HEK293 (cell line): ENCODE results near the gene MCRIP2.

Experiments used
- ATF2 ChIP-seq: fragments of 450-650 bp; formaldehyde crosslinking; IDR thresholded peaks from 2 replicates; pipeline ENCODE4 v1.5.1; 2016; ENCODE audit warnings: missing biosample characterization, missing genetic modification characterization, low read depth
- CTCF ChIP-seq: fragments of 450-650 bp; formaldehyde crosslinking; IDR thresholded peaks from 2 replicates; pipeline ENCODE4 v1.5.1; 2016; ENCODE audit warnings: missing biosample characterization, missing genetic modification characterization
- ZBTB20 ChIP-seq: fragments of 450-650 bp; formaldehyde crosslinking; IDR thresholded peaks from 2 replicates; pipeline ENCODE4 v1.5.1; 2016; ENCODE audit warnings: missing biosample characterization, missing genetic modification characterization
- ZBTB48 ChIP-seq: fragments of 450-650 bp; formaldehyde crosslinking; IDR thresholded peaks from 2 replicates; pipeline ENCODE4 v1.5.1; 2016; ENCODE audit warnings: missing biosample characterization, missing genetic modification characterization
- ZBTB49 ChIP-seq: fragments of 450-650 bp; formaldehyde crosslinking; IDR thresholded peaks from 2 replicates; pipeline ENCODE4 v1.5.1; 2016; ENCODE audit warnings: missing biosample characterization, missing genetic modification characterization, low read depth
- ZBTB7A ChIP-seq: fragments of 450-650 bp; formaldehyde crosslinking; IDR thresholded peaks from 2 replicates; pipeline ENCODE4 v1.5.1; 2016; ENCODE audit warnings: low read depth, missing biosample characterization, missing genetic modification characterization
- ZNF501 ChIP-seq: fragments of 450-650 bp; formaldehyde crosslinking; IDR thresholded peaks from 2 replicates; pipeline ENCODE4 v1.5.1; 2016; ENCODE audit warnings: missing biosample characterization, missing genetic modification characterization
- TF ChIP-seq, protein P1 (sequence below): fragments of 450-650 bp; formaldehyde crosslinking; conservative IDR thresholded peaks from 2 replicates; pipeline ENCODE4 v1.5.1; 2016; ENCODE audit warnings: low read depth, missing biosample characterization, missing genetic modification characterization

- no peak for TF ChIP-seq CTCF (tag by site-specific recombination)
- no peak for TF ChIP-seq ZBTB48 (tag by site-specific recombination)
- TF ChIP-seq, protein P1, sequence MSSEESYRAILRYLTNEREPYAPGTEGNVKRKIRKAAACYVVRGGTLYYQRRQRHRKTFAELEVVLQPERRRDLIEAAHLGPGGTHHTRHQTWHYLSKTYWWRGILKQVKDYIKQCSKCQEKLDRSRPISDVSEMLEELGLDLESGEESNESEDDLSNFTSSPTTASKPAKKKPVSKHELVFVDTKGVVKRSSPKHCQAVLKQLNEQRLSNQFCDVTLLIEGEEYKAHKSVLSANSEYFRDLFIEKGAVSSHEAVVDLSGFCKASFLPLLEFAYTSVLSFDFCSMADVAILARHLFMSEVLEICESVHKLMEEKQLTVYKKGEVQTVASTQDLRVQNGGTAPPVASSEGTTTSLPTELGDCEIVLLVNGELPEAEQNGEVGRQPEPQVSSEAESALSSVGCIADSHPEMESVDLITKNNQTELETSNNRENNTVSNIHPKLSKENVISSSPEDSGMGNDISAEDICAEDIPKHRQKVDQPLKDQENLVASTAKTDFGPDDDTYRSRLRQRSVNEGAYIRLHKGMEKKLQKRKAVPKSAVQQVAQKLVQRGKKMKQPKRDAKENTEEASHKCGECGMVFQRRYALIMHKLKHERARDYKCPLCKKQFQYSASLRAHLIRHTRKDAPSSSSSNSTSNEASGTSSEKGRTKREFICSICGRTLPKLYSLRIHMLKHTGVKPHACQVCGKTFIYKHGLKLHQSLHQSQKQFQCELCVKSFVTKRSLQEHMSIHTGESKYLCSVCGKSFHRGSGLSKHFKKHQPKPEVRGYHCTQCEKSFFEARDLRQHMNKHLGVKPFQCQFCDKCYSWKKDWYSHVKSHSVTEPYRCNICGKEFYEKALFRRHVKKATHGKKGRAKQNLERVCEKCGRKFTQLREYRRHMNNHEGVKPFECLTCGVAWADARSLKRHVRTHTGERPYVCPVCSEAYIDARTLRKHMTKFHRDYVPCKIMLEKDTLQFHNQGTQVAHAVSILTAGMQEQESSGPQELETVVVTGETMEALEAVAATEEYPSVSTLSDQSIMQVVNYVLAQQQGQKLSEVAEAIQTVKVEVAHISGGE (tag by site-specific recombination) = no peak
- TF ChIP-seq ZNF501 (tag by site-specific recombination) = no peak
- TF ChIP-seq ZBTB7A = peak; percentile 41; the same call in 1 of the 2 replicates
- TF ChIP-seq ZBTB20 = no peak
- TF ChIP-seq ZBTB49 (tag by site-specific recombination) = no peak
- no peak for TF ChIP-seq ATF2 (tag by site-specific recombination)
These were observed 33.6 kb downstream of the MCRIP2 start, which contains the start of gene RHBDL1 for GRCh38 chr16:674968-675883.
